HG03460 (cell line): Measurements from ENCODE around the gene SUFU.

Experiments used
- ATAC-seq: cut with Tn5 transposase; IDR thresholded peaks from one replicate; pipeline ENCODE4 v1.9.1; 2021; ENCODE audit not compliant: unreplicated experiment

Gene SUFU

DNA sequence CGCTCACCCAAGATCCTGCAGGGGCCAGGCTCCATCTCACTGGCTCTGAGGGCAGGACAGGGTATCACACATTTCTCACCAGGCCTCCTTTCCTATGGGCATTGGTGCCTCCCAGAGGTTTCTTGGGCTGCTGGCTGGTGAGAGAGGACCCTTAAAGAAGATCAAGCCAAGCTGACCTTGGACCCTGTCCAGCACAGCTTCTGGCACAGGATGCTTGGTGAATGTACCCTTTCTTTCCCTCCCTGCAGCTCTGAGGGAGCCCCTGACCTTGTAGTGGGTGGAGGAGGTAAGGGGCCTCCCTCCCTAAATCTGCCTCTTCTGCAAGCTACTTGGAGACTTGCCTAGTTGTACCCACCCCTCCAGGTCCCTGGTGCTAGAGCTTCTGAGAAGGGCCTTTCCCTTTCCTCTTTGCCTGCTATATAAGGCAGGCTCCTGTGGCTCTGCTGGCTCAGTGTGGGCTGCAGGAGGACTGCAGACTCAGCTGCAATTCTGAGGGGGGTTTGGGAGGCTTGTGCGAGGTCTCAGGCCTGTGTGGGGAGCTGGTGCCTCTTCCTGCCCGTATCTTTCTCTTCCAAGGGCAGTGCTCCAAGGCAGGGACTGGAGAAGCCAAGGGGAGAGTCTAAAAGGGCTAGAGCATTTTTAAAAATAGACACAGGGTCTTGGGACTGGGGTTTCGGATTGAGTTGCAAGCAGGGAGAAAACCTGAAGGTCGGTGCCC is 128.8 kb downstream of the SUFU start:
- ATAC-seq = no peak

DNA sequence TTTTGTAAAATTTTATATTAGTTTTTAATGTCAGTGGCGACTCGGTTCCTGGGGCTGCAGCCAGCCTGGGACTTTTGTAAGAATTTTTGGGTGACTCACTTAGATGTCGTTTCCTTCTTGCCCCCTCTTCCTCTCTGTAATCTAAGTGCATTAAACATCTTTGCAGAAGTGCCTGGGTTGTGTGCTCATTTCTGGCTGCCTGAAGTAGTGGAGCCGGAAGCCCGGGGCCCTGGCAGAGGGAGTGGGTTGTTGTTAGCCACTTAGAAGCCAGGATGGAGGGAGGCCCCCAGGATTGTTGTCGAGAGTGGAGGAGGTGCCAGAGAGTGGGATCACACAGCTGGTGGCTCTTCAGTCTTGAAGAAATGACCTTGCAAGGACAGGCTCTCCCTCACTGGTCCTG is 129.5 kb downstream of the SUFU start:
- ATAC-seq = no peak

GRCh38 chr10:102633848-102634247 is 130.1 kb downstream of the SUFU start:
- no peak for ATAC-seq

- no peak for ATAC-seq
Observed at GRCh38 chr10:102634686-102635085, 130.9 kb downstream of the SUFU start.

DNA sequence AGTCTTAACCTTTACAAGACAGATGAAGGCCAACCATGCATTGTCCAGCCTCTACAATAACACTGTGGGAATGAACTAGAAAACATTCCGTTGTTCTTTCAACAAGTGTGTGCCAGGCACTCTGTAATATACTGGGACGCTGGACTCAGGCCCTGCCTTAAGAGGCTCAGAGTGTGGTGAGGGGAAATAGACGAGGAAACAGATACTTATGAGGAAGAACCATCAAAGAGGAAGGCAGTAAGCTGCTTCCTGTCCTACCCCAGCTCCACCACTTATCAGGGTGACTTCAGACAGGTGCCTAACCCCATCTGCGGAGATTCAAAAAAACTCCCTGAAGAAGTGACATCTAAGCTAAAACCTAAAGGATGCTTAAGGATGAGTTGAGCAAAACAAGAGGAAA is 131.6 kb downstream of the SUFU start:
- ATAC-seq = no peak

DNA sequence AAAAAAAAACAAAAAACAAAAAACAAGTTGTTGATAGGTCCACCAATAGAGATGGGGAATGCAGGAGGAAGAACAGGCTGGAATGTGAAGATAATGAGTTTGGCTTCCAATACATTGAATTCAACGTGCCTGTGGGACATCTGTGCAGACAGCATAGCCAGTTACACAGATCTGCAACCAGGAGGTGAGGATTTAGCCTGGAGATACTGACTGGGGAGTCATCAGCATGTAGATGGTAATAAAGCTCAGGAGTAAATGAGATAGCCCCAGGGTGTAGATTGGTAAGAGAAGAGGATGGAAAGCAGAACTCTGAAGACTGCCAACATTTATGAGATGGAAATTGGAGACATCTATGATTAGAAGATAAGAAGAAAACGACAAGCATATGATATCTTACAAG is 135.8 kb downstream of the SUFU start:
- no peak for ATAC-seq

DNA sequence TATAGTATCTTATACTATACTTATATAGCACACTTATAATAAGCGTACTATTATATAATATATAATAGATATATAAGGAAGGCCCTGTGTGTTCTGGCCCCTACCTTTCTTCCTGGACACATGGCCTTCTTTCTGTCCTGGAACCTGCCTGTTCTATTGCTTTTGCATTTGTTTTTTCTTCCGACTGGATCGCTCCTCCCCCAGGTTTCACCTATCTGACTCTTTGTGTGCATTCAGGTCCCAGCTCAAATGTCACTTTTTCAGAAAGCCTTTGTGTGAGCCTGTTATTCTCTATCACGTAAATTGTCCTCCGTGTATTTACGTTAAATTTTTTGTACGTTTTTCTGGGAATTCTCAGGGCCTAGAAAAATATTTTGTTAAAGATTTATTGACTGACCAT is 137.6 kb downstream of the SUFU start:
- ATAC-seq = no peak

DNA sequence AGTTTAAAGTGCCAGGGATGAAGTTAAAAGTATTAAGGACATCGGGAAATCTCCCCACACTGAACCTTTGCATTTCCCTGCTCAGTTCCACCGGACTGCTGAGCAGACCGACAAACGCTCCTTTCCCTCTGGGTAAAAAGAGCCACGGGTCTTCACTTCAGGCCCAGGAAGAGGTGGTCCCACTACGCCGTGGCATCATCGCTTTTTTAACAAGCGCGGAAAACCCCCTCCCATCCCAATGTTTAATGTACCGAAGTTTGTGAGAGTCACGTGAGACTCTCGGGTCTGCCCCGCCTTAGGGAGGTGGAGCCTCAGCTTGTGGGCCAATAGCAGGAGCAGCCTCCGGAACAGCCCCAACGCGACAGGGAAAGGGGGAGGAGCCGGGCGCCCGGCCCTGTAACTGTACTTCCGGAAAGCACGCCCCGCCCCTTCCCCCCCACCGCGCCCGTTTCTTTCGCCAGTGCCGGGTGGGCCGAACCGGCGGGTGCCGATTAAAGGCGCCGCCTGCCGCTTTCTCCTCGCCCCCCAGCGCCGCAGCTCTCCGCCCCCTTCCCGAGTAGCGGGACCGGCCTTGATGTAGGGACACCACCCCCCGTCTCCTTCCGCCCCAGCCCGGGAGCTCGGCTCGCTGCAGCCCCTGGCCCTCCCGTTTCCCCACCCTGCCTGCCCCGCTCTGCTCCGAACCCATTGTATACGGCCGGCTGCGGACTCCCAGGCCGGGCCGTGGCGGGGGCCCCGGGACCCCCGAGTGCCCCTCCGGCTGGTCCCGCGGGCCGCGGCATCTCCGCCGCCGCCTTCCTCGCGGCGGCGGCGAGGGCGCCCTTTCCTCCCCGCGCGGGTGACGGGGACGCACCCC is 138.3 kb downstream of the SUFU start:
- peak; percentile 40 for ATAC-seq

GRCh38 chr10:102642736-102643335 is 139.1 kb downstream of the SUFU start:
- ATAC-seq = no peak

GRCh38 chr10:102643336-102644065 is 139.7 kb downstream of the SUFU start:
- no peak for ATAC-seq

GRCh38 chr10:102644066-102644645 is 140.4 kb downstream of the SUFU start, which contains the start of gene TRIM8:
TRIM8 (plus strand) TSS chr10:102644479; CDS start chr10:102644618, 139 bp downstream.
- ATAC-seq = no peak

DNA sequence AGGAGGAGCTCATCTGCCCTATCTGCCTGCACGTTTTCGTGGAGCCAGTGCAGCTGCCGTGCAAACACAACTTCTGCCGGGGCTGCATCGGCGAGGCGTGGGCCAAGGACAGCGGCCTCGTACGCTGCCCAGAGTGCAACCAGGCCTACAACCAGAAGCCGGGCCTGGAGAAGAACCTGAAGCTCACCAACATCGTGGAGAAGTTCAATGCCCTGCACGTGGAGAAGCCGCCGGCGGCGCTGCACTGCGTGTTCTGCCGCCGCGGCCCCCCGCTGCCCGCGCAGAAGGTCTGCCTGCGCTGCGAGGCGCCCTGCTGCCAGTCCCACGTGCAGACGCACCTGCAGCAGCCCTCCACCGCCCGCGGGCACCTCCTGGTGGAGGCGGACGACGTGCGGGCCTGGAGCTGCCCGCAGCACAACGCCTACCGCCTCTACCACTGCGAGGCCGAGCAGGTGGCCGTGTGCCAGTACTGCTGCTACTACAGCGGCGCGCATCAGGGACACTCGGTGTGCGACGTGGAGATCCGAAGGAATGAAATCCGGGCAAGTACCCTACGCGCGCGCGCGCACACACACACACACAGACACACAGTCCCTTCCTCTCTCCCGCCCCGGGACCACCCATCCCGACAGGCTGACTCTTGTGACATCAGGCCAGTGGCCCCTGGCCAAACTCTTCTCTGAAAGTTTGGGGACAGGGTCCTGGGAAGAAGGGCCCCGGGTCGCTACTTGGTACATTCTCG is 141.0 kb downstream of the SUFU start:
- ATAC-seq = no peak

- no peak for ATAC-seq
Observed at GRCh38 chr10:102645388-102645740, 141.6 kb downstream of the SUFU start.

DNA sequence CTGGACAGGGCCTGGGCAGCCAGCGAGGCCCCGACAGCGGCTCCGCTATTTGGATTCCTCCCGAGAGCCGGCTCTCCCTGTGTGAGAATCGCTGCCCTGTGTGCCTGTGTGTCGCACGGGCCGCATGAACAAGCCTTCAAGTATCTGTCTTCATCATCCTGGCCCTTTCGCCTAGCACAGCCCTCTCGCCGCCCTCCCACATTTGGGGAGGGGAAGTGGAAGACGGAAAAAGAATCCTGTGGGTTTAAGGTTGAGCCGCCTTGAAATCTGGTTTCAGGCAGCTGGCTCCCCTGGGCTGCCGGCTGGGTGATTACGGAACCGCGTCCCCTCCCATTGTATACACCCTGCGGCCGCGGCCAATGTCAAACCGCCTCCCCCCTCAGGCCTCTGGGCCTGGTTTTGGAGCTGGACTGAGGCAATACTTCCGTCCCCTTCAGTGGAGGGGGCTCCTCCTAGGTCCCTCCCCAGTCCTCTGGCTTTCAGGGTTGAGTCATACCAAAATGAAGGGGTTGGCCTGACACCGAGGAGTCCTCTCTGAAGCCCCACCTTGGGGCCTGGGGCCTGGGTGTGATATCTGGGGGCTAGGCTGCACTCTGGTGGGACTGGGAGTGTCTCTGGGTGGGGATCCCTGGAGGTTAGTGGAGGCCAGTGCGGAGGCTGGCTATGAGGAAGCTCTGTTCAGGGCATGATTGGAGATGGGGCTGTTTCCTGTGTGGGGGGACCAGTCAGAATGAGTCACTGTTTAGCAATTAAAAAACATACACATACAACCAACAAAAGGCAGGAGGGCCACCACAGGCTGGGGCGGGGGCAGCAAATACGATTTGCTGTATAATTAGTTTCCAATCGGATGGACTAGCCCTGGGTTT is 142.2 kb downstream of the SUFU start:
- ATAC-seq = peak; percentile 34

GRCh38 chr10:102646610-102647442 is 143.1 kb downstream of the SUFU start:
- ATAC-seq = no peak

DNA sequence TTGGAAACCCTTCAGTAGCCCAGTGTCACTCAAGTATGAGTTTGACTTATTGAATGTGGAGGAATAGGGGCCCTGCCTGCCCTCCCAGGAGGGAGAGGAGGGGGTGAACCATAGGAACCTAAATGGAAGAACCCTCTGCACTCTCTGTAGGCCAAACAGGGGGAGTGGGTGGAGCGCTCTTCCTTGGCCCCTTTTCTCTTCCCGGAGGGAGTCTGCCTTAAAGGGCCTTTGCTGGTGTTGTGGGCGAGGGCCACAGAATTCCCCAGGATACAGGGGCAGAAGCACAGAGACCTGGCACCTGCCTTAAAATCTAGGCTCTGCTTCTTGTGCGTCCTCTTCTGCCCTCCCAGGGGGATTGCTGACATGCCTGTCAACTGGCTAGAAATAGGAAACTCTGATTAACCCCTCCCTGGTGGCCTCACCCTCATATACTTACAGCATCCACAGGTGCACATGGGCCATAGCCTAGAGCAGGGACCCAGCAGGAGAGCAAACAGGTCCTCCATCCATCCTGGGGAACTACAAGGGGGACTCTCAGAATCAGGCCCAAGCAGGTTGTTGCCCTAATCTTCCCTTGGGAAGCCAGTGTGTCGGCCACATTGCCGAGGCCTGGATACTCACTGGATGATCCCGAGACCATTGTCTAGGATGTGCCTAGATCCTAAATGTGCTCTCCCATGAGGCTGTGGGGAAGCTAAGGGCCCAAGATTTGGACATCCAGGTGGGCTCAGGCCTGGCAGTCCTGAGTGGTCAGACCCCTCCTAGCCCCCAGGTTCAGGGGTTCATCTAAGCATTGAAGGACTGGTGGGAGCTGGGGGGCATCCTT is 143.9 kb downstream of the SUFU start:
- no peak for ATAC-seq

DNA sequence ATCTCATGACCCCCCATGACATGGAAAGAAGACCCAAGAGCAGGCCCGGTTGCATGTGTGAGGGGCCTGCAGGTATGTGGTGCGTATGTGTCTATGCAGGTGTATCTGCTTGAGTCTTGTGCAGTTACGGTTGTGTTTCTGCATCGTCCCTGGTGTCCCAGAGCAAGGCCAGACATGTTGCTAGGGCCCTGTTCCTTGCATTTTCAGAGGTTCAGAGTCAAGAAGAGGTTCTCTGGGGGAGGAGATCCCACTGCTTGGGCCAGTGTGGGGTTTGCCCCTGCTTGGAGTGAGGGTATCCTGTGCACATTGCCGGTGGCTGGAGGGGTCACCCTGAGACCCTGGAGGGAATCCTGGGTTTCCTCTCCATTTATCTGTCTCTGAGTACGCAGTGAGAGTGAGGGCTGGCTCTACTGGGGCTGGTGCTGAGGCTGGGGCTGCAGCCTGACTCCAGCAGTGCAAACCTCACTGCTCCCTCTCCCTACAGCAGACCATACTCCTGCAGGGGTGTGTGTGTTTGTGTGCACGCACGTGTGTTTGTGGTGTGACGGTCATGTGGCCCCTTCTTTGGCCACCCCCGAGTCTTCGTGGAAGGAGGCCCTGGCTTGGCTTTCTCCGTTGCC is 144.6 kb downstream of the SUFU start:
- ATAC-seq = no peak
